HepG2 (cell line): ENCODE results near the gene SEPTIN10. TPM values are rescaled to one million over a fixed set of nuclear protein-coding genes. Genes with fewer than 3 reads are reported as not detected.

Experiments
- ATF1 ChIP-seq: IDR thresholded peaks from 2 replicates; pipeline ENCODE4 v1.6.1; 2016; ENCODE audit warnings: mild to moderate bottlenecking, control low read depth
- DBP ChIP-seq: sonication (generic); formaldehyde crosslinking; IDR thresholded peaks from 2 replicates; pipeline ENCODE4 v1.4.0; 2020; ENCODE audit warnings: missing genetic modification reagents; ENCODE audit errors: not compliant biosample characterization
- FLYWCH1 ChIP-seq: sonication (generic); formaldehyde crosslinking; IDR thresholded peaks from 2 replicates; pipeline ENCODE4 v1.8.1; 2023; ENCODE audit warnings: mild to moderate bottlenecking, missing genetic modification reagents
- GLI4 ChIP-seq: sonication (generic); formaldehyde crosslinking; IDR thresholded peaks from 2 replicates; pipeline ENCODE4 v1.5.1; 2020; ENCODE audit warnings: missing genetic modification reagents, mild to moderate bottlenecking, moderate library complexity, borderline replicate concordance
- JDP2 ChIP-seq: sonication (generic); formaldehyde crosslinking; IDR thresholded peaks from 2 replicates; pipeline ENCODE4 v1.8.1; 2022; ENCODE audit warnings: missing genetic modification reagents, borderline replicate concordance
- NR2F1 ChIP-seq, 2 experiments: fragments of 450-650 bp in 1 of 2; formaldehyde crosslinking in 1 of 2; IDR thresholded peaks; 2 replicates each; pipeline versions ENCODE4 v1.5.0 to v1.6.1; 2016 to 2020; ENCODE audit warnings: mild to moderate bottlenecking in 1 of 2, missing compliant biosample characterization in 1 of 2, missing genetic modification reagents in 1 of 2, moderate library complexity in 1 of 2
- PATZ1 ChIP-seq: sonication (generic); formaldehyde crosslinking; IDR thresholded peaks from 2 replicates; pipeline ENCODE4 v1.4.0; 2020; ENCODE audit warnings: missing genetic modification reagents
- RFX1 ChIP-seq: fragments of 450-650 bp; IDR thresholded peaks from 2 replicates; pipeline ENCODE4 v1.6.1; 2017
- SMYD3 ChIP-seq: sonication (generic); formaldehyde crosslinking; IDR thresholded peaks from 2 replicates; pipeline ENCODE4 v1.8.1; 2023; ENCODE audit warnings: mild to moderate bottlenecking, missing genetic modification reagents
- TARDBP ChIP-seq: sonication (generic); formaldehyde crosslinking; IDR thresholded peaks from 2 replicates; pipeline ENCODE4 v1.8.0; 2022; ENCODE audit warnings: mild to moderate bottlenecking, missing genetic modification reagents
- TRAFD1 ChIP-seq: sonication (generic); formaldehyde crosslinking; IDR thresholded peaks from 2 replicates; pipeline ENCODE4 v1.5.1; 2020; ENCODE audit warnings: missing genetic modification reagents, mild to moderate bottlenecking, borderline replicate concordance
- U2AF1 ChIP-seq: fragments of 200-400 bp; formaldehyde crosslinking; optimal IDR thresholded peaks from 2 replicates; pipeline ENCODE3; 2017; ENCODE audit warnings: mild to moderate bottlenecking, low read depth, low read length
- ZFP36L2 ChIP-seq: sonication (generic); formaldehyde crosslinking; IDR thresholded peaks from 2 replicates; pipeline ENCODE4 v1.4.0; 2020; ENCODE audit warnings: missing genetic modification reagents
- ZNF138 ChIP-seq: sonication (generic); formaldehyde crosslinking; IDR thresholded peaks from 2 replicates; pipeline ENCODE4 v1.5.0; 2020; ENCODE audit warnings: mild to moderate bottlenecking, low read depth, missing genetic modification reagents
- ZNF17 ChIP-seq: sonication (generic); formaldehyde crosslinking; IDR thresholded peaks from 2 replicates; pipeline ENCODE4 v1.5.0; 2020; ENCODE audit warnings: mild to moderate bottlenecking, missing genetic modification reagents
- ZNF280D ChIP-seq: sonication (generic); formaldehyde crosslinking; IDR thresholded peaks from 2 replicates; pipeline ENCODE4 v1.5.1; 2020; ENCODE audit warnings: mild to moderate bottlenecking, missing genetic modification reagents
- ZNF430 ChIP-seq: sonication (generic); formaldehyde crosslinking; IDR thresholded peaks from 2 replicates; pipeline ENCODE4 v1.9.0; 2021; ENCODE audit warnings: mild to moderate bottlenecking, missing genetic modification reagents
- ZNF446 ChIP-seq: sonication (generic); formaldehyde crosslinking; IDR thresholded peaks from 2 replicates; pipeline ENCODE4 v1.5.0; 2020; ENCODE audit warnings: mild to moderate bottlenecking, missing genetic modification reagents
- ZNF468 ChIP-seq: sonication (generic); formaldehyde crosslinking; IDR thresholded peaks from 2 replicates; pipeline ENCODE4 v1.8.0; 2022; ENCODE audit warnings: mild to moderate bottlenecking, moderate library complexity, missing genetic modification reagents
- ZNF552 ChIP-seq: sonication (generic); formaldehyde crosslinking; IDR thresholded peaks from 2 replicates; pipeline ENCODE4 v1.9.0; 2022; ENCODE audit warnings: missing genetic modification reagents, mild to moderate bottlenecking, borderline replicate concordance
- ZNF569 ChIP-seq: sonication (generic); formaldehyde crosslinking; IDR thresholded peaks from 2 replicates; pipeline ENCODE4 v1.5.0; 2020; ENCODE audit warnings: mild to moderate bottlenecking, missing genetic modification reagents, moderate library complexity, borderline replicate concordance
- ZNF780A ChIP-seq: sonication (generic); formaldehyde crosslinking; IDR thresholded peaks from 2 replicates; pipeline ENCODE4 v1.8.0; 2022; ENCODE audit warnings: mild to moderate bottlenecking, missing genetic modification reagents, moderate library complexity
- ZNF839 ChIP-seq: sonication (generic); formaldehyde crosslinking; IDR thresholded peaks from 2 replicates; pipeline ENCODE4 v1.4.0; 2020; ENCODE audit warnings: missing genetic modification reagents, mild to moderate bottlenecking, borderline replicate concordance
- polyA plus RNA-seq, 8 experiments: library from polyadenylated mRNA; depleted of rRNA in 3 of 8; stranded (reverse) in 7 of 8; unstranded in 1 of 8; fragments of >200 nt; fragmentation: Illumina TruSeq in 4 of 8; extraction: Trizol in 4 of 8; gene quantifications; 2 replicates each; pipeline versions ENCODE4 v1.2.1 to v1.2.3, GENCODE V29; 2011 to 2016; ENCODE audit warnings: low read depth in 4 of 8, missing spikeins in 1 of 8, mixed read lengths in 1 of 8; ENCODE audit not compliant: insufficient read depth in 1 of 8
- total RNA-seq, 5 experiments: library from RNA; depleted of rRNA; stranded (reverse); fragments of >200 nt; fragmentation: Illumina TruSeq; extraction: Trizol; gene quantifications; 2 replicates each; pipeline ENCODE4 v1.2.3, GENCODE V29; 2016; ENCODE audit warnings: low read depth in 1 of 5

SEPTIN10 gene
- total and polyA plus RNA-seq, 2 of the 13 experiments (the other 11 are each of a cell fraction or from before 2014, with no cell fraction given) = 45.8 to 67.5 TPM

- TF ChIP-seq JDP2 (CRISPR knock-in tag) (no peak), ZNF839 (CRISPR knock-in tag) (no peak), DBP (no peak), ZNF430 (no peak), NR2F1 (CRISPR knock-in tag; IDR thresholded peaks at IDR 0.05) (peak; percentile 71 to 74), ZNF446 (no peak), GLI4 (CRISPR knock-in tag) (no peak), ZNF280D (CRISPR knock-in tag) (no peak), FLYWCH1 (no peak), ZNF468 (CRISPR knock-in tag) (no peak), TARDBP (CRISPR knock-in tag) (peak; percentile 75; the same call in 1 of the 2 replicates), ZNF552 (CRISPR knock-in tag) (no peak), ZNF780A (CRISPR knock-in tag) (no peak), ZNF17 (CRISPR knock-in tag) (no peak), TRAFD1 (no peak), ATF1 (CRISPR knock-in tag) (no peak; the same call in 1 of the 2 replicates), SMYD3 (CRISPR knock-in tag) (peak; percentile 58; the same call in 1 of the 2 replicates), ZNF569 (CRISPR knock-in tag) (no peak), ZNF138 (CRISPR knock-in tag) (no peak), PATZ1 (CRISPR knock-in tag) (no peak), ZFP36L2 (CRISPR knock-in tag) (no peak), U2AF1 (no peak), RFX1 (no peak)
Observed at GRCh38 chr2:109558076-109558882, 55.5 kb downstream of the SEPTIN10 start (continued).
